K562 (cell line): ENCODE results near the gene TRIM24.

ENCODE experiments used
- CBFB ChIP-seq: sonication (generic); formaldehyde crosslinking; IDR thresholded peaks from 2 replicates; pipeline ENCODE4 v1.4.0; 2020; ENCODE audit warnings: mild to moderate bottlenecking, missing genetic modification reagents
- CTCF ChIP-seq, 3 experiments: IDR thresholded peaks in 2 of 3; conservative IDR thresholded peaks in 1 of 3; 2 replicates each; pipeline ENCODE4 v1.5.1; 2011 to 2012; ENCODE audit warnings: low read length in 3 of 3, mild to moderate bottlenecking in 3 of 3, control low read depth in 2 of 3, improper control_type of control experiment in 1 of 3, inconsistent platforms in 1 of 3, low read depth in 1 of 3, mixed read lengths in 1 of 3, moderate library complexity in 1 of 3; ENCODE audit not compliant: insufficient read depth in 2 of 3
- EZH2 ChIP-seq: IDR thresholded peaks from 2 replicates; pipeline ENCODE4 v1.6.1; 2012; ENCODE audit warnings: low read depth, mild to moderate bottlenecking, inconsistent platforms, low read length, borderline replicate concordance
- NBN ChIP-seq: fragments of 450-650 bp; IDR thresholded peaks from 2 replicates; pipeline ENCODE4 v1.6.1; 2016; ENCODE audit warnings: low read depth, mild to moderate bottlenecking
- NRF1 ChIP-seq, 2 experiments: fragments of 450-650 bp; IDR thresholded peaks in 1 of 2; conservative IDR thresholded peaks in 1 of 2; 2 replicates each; pipeline ENCODE4 v1.6.1; 2014; ENCODE audit warnings: mild to moderate bottlenecking in 2 of 2
- RREB1 ChIP-seq: fragments of 250-450 bp; sonication (Bioruptor Pico); IDR thresholded peaks from 2 replicates; pipeline ENCODE4 v1.4.0; 2020
- SAFB2 ChIP-seq: fragments of 200-400 bp; formaldehyde crosslinking; IDR thresholded peaks from 2 replicates; pipeline ENCODE4 v1.6.1; 2018; ENCODE audit warnings: borderline replicate concordance, low read length, low read depth, moderate library complexity; ENCODE audit not compliant: severe bottlenecking
- TCF7L2 ChIP-seq: fragments of 150-350 bp; IDR thresholded peaks from 2 replicates; pipeline ENCODE4 v1.6.1; 2016; ENCODE audit warnings: low read depth, mild to moderate bottlenecking, low read length, moderate library complexity
- TEAD4 ChIP-seq, 2 experiments: sonication (generic) in 1 of 2; formaldehyde crosslinking in 1 of 2; IDR thresholded peaks; 2 replicates each; pipeline versions ENCODE4 v1.6.1 to v1.8.0; 2012 to 2022; ENCODE audit warnings: borderline replicate concordance in 1 of 2, inconsistent platforms in 1 of 2, low read length in 1 of 2, mild to moderate bottlenecking in 1 of 2, missing genetic modification reagents in 1 of 2
- ZBTB9 ChIP-seq: fragments of 450-650 bp; formaldehyde crosslinking; IDR thresholded peaks from 2 replicates; pipeline ENCODE4 v1.4.0; 2020; ENCODE audit warnings: mild to moderate bottlenecking, moderate library complexity
- ZFP36 ChIP-seq: fragments of 150-350 bp; IDR thresholded peaks from 2 replicates; pipeline ENCODE4 v1.6.1; 2018; ENCODE audit warnings: low read length, low read depth; ENCODE audit not compliant: partially characterized antibody

- TF ChIP-seq SAFB2 (no peak), EZH2 (no peak), TCF7L2 (no peak; the same call in 1 of the 2 replicates), CTCF (IDR thresholded peaks at IDR 0.05 in 2 of 3, conservative IDR thresholded peaks at IDR 0.05 in 1 of 3; ENCODE audit: insufficient read depth in 2 of 3, low read depth in 1 of 3, low read length in 3 of 3) (peak; percentile 10 to 35 (median 13); a peak in 2 of 6 replicates), CBFB (CRISPR knock-in tag) (no peak), TEAD4 (IDR thresholded peaks at IDR 0.05; ENCODE audit: low read length) (no peak), TEAD4 (CRISPR knock-in tag; IDR thresholded peaks at IDR 0.05; ENCODE audit: borderline replicate concordance) (no peak), ZFP36 (no peak), NRF1 (conservative IDR thresholded peaks at IDR 0.05 in 1 of 2, IDR thresholded peaks at IDR 0.05 in 1 of 2) (peak; percentile 78 to 80), RREB1 (CRISPR knock-in tag) (no peak), ZBTB9 (no peak), NBN (no peak; the same call in 1 of the 2 replicates)
Measured at GRCh38 chr7:138459413-138460175, 465 bp upstream of the TRIM24 start.
